ENCODE data around the gene JPH2. TPM values are rescaled to one million over a fixed set of nuclear protein-coding genes. Genes with fewer than 3 reads are reported as not detected.

JPH2 gene
- total RNA-seq, 6 donors from 2014 or later: 3.5 to 9.2 (median 5.0) TPM

DNA sequence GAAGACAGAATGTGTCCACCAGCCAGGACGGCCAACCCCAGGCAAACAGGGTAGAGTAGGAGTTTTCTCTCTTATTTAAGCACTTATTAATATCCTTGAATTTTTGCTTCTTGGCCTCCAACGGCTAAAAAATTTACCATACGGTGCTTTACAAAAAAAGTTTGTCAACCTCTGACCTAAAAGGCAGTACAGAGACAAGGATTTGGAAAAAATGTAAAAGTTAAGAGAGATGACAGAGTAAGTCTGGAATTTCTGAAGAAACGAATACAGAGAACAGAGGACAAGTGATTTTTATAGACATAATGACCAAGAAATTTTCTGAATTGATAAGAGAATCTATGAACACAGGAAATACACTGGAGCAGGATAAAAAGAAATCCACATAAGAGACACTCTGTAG lies 13.4 kb upstream of the JPH2 start:
- WGBS, 2 donors: 85 to 89% methylated on average over 4 of the region's 4 CpGs
- Histone ChIP-seq H3K9me3 (no peaks in the 10 kb centered on the region), H3K4me3 (no peak overlapping the region), H3K4me1 (peaks cover 14 to 25% (median 17%) of the 10 kb centered on the region in 4 donors), H3K27me3 (no peaks in the 10 kb centered on the region), H3K36me3 (peaks cover 34 to 85% (median 56%) of the 10 kb centered on the region in 4 donors), H3K27ac (no peak overlapping the region)
- ATAC-seq (ENCODE audit: low FRiP score in 2 of 2) (no peak), DNase-seq (no peak)
- no peak for TF ChIP-seq EP300 (IDR thresholded peaks at IDR 0.05)

DNA sequence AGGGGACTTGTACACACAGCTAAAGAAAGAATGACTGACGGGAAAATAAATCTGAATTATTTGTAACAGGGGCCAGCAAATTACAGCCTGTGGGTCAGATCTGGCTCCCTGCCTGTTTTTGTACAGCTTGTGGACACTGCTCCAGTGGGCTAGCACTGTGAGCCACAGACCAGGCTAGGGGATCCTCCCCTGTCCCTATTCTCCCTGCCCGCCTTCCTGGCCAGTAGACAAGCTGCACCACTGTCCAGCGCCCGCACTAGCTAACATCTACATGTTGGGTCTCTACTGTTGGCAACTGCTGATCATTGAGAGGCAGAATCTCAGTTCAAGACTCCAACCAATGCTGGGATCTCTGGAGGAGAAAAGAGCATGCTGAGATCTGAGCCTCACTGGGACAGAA lies 12.9 kb upstream of the JPH2 start:
- Histone ChIP-seq H3K9me3 (no peaks in the 10 kb centered on the region), H3K27ac (no peak overlapping the region), H3K36me3 (peaks cover 34 to 83% (median 56%) of the 10 kb centered on the region in 4 donors), H3K4me1 (peaks cover 12 to 25% (median 17%) of the 10 kb centered on the region in 4 donors), H3K27me3 (no peaks in the 10 kb centered on the region), H3K4me3 (no peak overlapping the region)
- TF ChIP-seq POLR2A (IDR thresholded peaks at IDR 0.05) (no peak), EP300 (IDR thresholded peaks at IDR 0.05) (no peak), POLR2AphosphoS5 (IDR thresholded peaks at IDR 0.05) (no peak)
- TF ChIP-seq, protein P1, sequence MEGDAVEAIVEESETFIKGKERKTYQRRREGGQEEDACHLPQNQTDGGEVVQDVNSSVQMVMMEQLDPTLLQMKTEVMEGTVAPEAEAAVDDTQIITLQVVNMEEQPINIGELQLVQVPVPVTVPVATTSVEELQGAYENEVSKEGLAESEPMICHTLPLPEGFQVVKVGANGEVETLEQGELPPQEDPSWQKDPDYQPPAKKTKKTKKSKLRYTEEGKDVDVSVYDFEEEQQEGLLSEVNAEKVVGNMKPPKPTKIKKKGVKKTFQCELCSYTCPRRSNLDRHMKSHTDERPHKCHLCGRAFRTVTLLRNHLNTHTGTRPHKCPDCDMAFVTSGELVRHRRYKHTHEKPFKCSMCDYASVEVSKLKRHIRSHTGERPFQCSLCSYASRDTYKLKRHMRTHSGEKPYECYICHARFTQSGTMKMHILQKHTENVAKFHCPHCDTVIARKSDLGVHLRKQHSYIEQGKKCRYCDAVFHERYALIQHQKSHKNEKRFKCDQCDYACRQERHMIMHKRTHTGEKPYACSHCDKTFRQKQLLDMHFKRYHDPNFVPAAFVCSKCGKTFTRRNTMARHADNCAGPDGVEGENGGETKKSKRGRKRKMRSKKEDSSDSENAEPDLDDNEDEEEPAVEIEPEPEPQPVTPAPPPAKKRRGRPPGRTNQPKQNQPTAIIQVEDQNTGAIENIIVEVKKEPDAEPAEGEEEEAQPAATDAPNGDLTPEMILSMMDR (IDR thresholded peaks at IDR 0.05): no peak
- ATAC-seq (ENCODE audit: low FRiP score in 2 of 2) (peak in 1 of 2 donors; percentile 32), DNase-seq (no peak)
- 98 to 99% methylated on average over 4 of the region's 4 CpGs for WGBS, 2 donors

DNA sequence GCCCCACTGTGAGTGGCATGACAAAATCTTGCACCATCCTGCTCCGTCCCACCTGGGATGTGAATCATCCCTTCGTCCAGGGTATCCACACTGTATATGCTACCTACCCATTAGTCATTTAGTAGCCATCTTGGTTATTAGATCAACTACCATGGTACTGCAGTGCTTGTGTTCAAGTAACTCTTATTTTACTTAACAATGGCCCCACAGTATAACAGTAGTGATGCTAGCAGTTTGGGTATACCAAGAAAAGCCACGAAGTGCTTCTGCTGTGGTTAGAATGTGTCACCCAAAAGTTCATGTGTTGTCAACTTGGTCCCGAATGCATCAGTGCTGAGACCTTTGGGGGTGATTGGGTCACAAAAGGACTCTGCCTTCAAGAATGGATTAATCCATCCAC lies 11.9 kb upstream of the JPH2 start:
- Histone ChIP-seq H3K36me3 (peaks cover 34 to 77% (median 55%) of the 10 kb centered on the region in 4 donors), H3K27me3 (no peaks in the 10 kb centered on the region), H3K9me3 (no peaks in the 10 kb centered on the region), H3K4me1 (peaks cover 2 to 15% (median 10%) of the 10 kb centered on the region in 4 donors), H3K4me3 (no peak overlapping the region), H3K27ac (no peak overlapping the region)
- TF ChIP-seq, protein P1 (IDR thresholded peaks at IDR 0.05): no peak
- TF ChIP-seq EP300 (IDR thresholded peaks at IDR 0.05) (no peak), POLR2A (IDR thresholded peaks at IDR 0.05) (no peak), POLR2AphosphoS5 (IDR thresholded peaks at IDR 0.05) (no peak)
- WGBS, 2 donors: 83 to 89% methylated on average over 4 of the region's 4 CpGs
- DNase-seq (no peak), ATAC-seq (ENCODE audit: low FRiP score in 2 of 2) (no peak)

DNA sequence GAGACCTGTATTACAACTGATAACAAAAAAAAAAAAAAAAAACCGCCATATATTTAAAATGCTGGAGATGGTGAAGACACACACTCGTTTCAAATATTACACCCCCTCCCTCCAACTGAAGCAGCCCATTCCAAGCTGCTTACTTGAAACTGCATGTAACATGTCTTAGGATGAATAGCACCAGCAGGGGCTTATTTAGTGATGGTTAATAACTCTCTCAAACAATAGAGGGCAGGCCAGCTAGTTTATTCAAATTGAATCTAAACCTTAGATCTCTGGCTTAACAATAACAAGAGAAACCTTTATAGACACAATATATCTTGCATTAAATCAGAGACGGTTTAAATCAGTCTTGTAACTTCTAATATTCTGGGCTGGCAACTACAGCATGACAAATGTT lies 9.3 kb upstream of the JPH2 start:
- TF ChIP-seq POLR2AphosphoS5 (IDR thresholded peaks at IDR 0.05): no peak
- TF ChIP-seq, protein P1 (IDR thresholded peaks at IDR 0.05): no peak
- Histone ChIP-seq H3K4me3 (no peak overlapping the region), H3K4me1 (peaks cover 0 to 7% (median 3%) of the 10 kb centered on the region in 4 donors), H3K36me3 (peaks cover 30 to 61% (median 52%) of the 10 kb centered on the region in 4 donors), H3K9me3 (no peaks in the 10 kb centered on the region), H3K27ac (no peak overlapping the region), H3K27me3 (no peaks in the 10 kb centered on the region)
- no peak for ATAC-seq (ENCODE audit: low FRiP score in 2 of 2)
- DNase-seq: no peak
- 75 to 77% methylated on average over 3 of the region's 3 CpGs for WGBS, 2 donors

DNA sequence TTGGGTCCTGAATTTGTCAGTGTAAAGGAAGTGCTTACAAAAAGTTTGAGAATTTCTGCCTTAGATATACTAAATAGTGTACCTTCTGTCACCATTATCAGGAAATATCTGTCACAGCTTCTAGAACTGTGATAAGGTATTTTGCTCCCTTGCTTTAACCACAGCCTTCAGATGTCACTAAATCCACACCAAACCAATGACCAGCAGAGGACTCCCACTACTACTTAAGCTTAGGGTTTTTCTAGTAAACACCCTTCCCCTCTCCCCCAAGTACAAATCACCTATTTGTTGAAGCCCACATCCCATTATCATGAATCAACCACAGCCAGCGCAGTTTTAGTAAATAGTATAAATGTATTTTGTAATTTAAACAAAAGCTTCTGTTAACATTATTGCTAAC lies 8.6 kb upstream of the JPH2 start:
- no peaks in the 10 kb centered on the region for H3K27me3 ChIP-seq
- DNase-seq (no peak), ATAC-seq (ENCODE audit: low FRiP score in 2 of 2) (no peak)
- H3K4me3 ChIP-seq: no peak overlapping the region
- 96% methylated on average over 1 of the region's 1 CpG for whole genome bisulfite sequencing, 2 donors
- H3K36me3 ChIP-seq: peaks cover 27 to 54% (median 47%) of the 10 kb centered on the region in 4 donors
- TF ChIP-seq EP300 (IDR thresholded peaks at IDR 0.05) (no peak), POLR2A (IDR thresholded peaks at IDR 0.05) (no peak), POLR2AphosphoS5 (IDR thresholded peaks at IDR 0.05) (no peak)
- TF ChIP-seq, protein P1 (IDR thresholded peaks at IDR 0.05): no peak
- no peaks in the 10 kb centered on the region for H3K9me3 ChIP-seq
- H3K27ac ChIP-seq: no peak overlapping the region
- peaks cover 0 to under 1% (median 0%) of the 10 kb centered on the region in 4 donors for H3K4me1 ChIP-seq
